ENCODE data around the gene MEGF11.
"Not testable (repeated sequence)": the region's sequence is repeated elsewhere in the genome, so short reads cannot be mapped to it uniquely, and the experiment has no call there.

Gene MEGF11

DNA sequence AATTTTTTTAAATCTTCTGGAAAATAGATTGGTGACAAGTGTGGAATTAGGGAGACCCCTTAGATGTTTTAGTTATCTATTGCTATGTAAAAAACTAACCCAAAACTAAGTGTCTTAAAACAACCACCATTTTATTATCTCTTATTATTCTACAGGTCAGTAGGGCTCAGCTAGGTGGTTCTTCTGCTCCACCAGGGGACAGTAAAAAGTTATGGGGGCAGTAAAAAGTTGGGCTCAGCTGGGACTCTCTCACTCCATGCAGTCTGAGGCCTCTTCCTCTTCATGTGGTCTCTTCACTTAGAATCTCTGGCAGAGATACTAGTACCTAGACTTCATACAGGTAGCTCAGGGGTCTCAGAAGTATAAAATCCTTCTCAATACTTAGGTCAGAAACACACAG, 21.8 kb upstream of the MEGF11 start:
- no peak for DNase-seq (ENCODE audit: low read depth)

DNA sequence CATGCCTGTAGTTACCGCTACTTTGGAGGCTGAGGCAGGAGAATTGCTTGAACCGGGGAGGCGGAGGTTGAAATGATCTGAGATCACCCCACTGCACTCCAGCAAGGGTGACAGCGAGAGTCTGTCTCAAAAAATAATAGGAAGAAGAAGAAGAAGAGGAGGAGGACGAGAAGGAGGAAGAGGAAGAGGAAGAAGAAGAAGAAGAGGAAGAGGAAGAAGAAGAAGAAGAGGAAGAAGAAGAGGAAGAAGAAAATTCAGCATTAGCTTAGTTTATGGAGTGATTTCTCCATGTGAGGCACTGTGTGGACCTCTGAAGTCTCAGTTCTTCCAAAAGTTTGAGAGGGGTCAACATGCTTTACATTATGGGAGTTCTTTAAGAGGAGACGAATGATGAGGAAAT, 17.4 kb upstream of the MEGF11 start:
- no peak for DNase-seq (ENCODE audit: low read depth)

DNA sequence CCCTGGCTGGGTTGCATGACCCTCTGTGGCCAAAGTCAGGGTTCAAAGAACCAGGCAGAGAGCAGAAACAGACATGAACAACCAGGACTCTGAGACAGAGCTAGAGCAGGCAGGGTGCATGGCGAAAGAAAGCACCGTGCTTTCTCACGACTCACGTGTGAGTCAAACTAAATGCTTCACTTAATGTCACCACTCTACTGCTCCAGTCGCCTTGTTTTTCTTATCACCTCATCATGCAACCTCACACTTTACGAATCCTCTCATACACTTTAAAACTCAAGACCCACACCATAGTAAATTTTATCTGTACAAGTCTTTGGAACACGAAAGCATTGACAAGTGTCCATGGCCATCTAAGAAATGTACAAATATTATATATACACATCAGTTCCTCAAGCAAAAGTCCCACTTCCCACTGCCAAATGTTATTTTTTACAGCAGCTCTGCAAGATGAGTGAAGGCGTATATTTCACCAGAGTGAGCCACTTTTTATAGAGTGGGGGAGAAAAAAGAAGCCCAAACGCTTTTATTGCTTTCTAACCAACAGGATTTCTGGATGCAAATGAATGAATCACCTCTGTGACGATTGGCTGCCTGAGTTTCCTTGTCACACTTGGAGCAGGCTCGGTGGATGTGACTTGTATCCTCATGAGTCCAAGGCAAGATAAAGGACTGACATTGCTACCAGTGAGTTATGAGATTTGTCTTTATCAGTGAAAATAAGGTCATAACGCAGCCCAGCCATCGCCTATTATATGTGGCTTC, 16.0 kb upstream of the MEGF11 start:
- DNase-seq (ENCODE audit: low read depth) = no peak

DNA sequence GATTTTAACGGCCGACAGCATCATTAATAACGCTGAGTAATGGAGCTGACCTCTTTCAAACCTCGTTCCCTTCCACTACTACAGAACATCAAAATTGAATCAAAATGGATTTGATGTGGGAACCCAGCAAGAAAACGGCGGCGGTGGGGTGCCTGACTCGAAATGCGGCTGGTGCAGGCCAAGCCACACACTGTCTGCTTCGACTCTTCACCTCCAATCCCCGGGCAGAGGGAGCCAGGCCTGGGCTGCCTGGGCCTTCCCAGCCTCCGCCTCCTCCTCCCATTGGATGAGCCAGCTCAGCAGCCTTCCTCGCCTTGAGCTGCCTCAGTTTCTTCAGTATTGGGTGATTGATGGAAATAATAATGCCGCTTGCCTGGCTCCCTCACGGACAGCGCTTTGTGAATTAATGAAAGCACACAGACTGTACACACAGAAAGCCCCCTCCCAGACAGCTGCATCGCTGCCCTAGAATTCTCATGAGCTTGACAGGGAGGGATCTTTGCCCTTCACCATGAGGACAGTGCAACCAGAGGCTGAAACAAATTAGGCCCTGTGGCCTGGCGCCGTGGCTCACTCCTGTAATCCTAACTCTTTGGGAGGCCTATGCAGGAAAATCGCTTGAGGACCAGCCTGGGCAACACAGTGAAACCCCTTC, 11.4 kb upstream of the MEGF11 start:
- no peak for DNase-seq (ENCODE audit: low read depth)

DNA sequence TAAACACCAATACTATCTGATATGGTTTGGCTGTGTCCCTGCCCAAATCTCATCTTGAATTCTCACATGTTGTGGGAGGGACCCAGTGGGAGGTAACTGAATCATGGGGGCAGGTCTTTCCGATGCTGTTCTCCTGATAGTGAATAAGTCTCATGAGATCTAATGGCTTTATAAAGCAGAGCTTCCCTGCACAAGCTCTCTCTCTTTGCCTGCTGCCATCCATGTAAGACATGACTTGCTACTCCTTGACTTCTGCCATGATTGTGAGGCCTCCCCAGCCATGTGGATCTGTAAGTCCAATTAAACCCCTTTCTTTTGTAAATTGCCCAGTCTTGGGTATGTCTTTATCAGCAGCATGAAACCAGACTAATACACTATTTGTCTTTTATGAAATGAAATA, 9.3 kb upstream of the MEGF11 start:
- not testable (repeated sequence) for DNase-seq (ENCODE audit: low read depth)

GRCh38 chr15:66261056-66261455, 7.5 kb upstream of the MEGF11 start:
- no peak for DNase-seq (ENCODE audit: low read depth)

GRCh38 chr15:66256692-66257091, 3.1 kb upstream of the MEGF11 start:
- no peak for DNase-seq (ENCODE audit: low read depth)

GRCh38 chr15:66254951-66255676, 1.6 kb upstream of the MEGF11 start:
- no peak for DNase-seq (ENCODE audit: low read depth)

DNA sequence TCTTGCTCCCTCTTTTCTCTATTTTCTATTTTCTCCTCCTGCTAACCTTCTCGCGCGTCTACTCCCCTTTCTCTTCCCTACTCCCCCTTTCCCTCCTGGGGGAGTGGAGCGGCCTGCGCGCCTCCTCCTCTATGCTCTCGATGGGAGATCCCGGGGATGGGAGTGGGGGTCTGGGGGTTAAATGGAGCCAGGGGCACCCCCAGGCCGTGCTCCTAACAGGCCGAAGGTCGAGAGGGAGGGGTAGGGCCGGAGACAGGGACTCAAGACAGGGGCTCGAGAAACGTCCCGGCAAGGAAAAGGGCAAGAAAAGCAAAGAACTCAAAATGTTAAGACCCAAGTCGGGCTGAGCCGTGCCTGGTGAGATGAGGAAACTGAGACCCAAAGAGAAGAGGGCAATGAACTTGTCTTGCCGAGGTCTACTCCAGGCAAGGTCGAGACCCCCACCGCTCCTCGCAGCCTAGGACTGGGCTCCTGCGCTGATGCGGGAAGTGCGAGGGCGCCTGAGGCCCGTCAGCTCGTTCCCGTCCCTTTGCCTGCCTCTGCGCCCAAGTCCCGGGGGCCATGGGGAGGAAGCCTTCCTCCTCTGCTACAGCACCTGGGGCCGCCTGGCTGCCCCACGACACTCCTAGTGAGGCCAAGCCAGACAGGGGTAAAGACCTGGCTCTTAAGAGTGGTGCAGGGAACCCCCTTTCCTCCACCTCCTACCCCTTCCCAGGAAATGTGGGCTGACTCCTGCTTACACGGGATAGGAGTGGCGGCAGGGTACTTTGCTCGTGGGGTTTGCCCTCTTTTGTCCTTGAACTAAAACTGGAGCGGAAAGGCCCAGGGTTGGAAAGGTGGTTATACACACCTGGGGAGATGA, 770 bp upstream of the MEGF11 start:
- no peak for DNase-seq (ENCODE audit: low read depth)

GRCh38 chr15:66252685-66253417, 699 bp downstream of the MEGF11 start:
- DNase-seq (ENCODE audit: low read depth) = no peak

- no peak for DNase-seq (ENCODE audit: low read depth)
Measured at GRCh38 chr15:66251790-66252684, 1.5 kb downstream of the MEGF11 start.

GRCh38 chr15:66251065-66251789, 2.3 kb downstream of the MEGF11 start:
- no peak for DNase-seq (ENCODE audit: low read depth)

DNA sequence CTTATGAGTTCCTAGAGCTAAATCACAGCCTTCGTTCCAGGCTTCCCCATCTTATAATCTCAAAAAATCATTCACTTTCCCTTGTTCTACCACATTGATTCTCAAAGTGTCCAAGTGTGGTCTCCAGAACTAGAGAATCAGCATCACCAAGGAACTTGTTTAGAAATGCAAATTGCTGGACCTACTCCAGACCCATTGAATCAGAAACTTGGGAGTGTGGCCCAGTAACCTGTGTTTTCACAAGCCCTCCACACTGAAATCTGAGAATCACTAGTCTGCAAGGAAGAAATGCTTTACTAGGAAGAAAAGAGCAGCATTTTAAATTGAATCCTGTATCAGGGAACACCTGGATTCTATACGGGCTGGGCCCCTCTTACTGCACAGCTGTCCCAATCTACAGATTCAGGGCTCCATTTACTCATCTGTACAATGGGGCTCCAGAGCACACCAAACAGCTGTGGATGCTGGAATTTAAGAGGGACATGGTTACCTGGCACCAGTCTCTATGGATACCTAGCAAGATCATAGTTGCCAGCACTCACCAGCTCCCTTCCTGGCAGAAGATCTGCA, 3.9 kb downstream of the MEGF11 start:
- DNase-seq (ENCODE audit: low read depth) = no peak

GRCh38 chr15:66246937-66247336, 6.6 kb downstream of the MEGF11 start:
- DNase-seq (ENCODE audit: low read depth) = no peak

DNA sequence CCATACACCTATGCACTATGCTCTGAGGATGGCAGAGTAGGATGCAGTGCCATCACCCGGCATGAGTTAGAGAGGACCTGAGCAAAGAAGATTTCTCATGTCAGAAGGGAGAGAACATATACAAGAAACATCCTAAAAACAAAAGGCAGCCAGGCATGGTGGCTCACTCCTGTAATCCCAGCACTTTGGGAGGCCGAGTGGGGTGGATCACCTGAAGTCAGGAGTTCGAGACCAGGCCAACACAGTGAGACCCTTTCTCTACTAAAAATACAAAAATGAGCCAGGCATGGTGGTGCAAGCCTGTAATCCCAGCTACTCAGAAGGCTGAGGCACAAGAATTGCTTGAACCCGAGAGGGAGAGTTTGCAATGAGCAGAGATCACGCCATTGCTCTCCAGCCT, 7.7 kb downstream of the MEGF11 start:
- DNase-seq (ENCODE audit: low read depth) = not testable (repeated sequence)

- DNase-seq (ENCODE audit: low read depth) = no peak
Measured at GRCh38 chr15:66241908-66242285, 11.7 kb downstream of the MEGF11 start.

GRCh38 chr15:66241087-66241907, 12.3 kb downstream of the MEGF11 start:
- no peak for DNase-seq (ENCODE audit: low read depth)

DNA sequence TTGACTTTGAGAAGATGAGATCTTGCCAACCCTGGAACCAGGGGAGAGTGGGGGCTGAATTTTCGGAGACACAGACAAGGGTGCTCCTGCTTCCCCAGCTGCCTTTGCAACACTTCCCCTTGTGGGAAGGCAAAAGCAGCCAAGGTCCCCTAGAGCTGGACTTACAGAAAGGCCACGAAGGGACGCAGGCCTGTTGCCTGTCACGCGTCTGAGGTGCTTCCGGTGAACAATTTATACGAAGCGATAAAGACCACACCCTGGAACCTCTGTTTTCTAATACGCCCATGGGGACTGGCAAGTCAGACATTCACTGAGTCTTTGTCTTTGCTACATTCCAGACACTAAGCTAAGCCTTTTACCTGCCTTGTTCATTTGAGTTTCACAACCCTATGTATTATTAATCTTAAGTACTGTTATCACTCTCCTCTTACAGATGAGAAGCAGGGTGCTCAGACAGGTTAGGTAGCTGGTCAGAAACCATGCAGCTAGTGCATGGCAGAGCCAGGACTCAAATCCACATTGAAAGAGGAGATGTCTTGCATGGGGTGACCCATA, 13.2 kb downstream of the MEGF11 start:
- no peak for DNase-seq (ENCODE audit: low read depth)
